ENCODE results near the gene DNAH11. TPM values are rescaled to one million over a fixed set of nuclear protein-coding genes. Genes with fewer than 3 reads are reported as not detected.
A peak's percentile ranks its signal among the peaks of the same experiment; 100 is the strongest.

The DNAH11 gene
- total and polyA plus RNA-seq, 11 donors, result 0.04 to 0.98 (median 0.23) TPM

DNA sequence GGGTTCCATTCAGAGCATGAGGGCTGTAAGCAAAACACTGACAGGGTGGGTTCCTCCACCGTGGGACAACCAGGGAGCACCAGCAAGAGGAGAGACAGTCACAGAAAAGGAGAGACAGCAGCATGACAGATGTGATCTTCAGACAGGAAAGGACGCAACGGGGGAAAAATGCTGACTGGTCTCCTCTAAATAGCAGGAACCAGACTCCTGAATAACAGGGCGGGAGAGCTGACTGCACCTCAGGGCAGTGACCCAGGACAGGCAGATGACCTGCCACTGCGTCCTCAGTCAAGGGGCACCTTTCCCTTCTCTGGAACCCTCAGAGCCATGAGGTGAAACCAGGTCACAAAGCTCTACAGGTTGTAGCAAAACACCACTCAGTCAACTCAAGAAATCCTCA is 365.9 kb downstream of the DNAH11 start:
- intact Hi-C loops (cut with DNase I), result loop anchor here in 1 of 10 donors (10.0 kb wide), 1 partner anchor 96 kb away; no protein-coding TSS in a partner anchor
- peaks cover 0 to 53% (median 15%) of the 10 kb centered on the region in 12 donors for H3K4me1 ChIP-seq
- WGBS, 4 donors, result 52 to 67% (median 64%) methylated on average over 5 of the region's 5 CpGs
- DNase-seq, result no peak
- peaks cover 0 to 58% (median 33%) of the 10 kb centered on the region in 9 donors for H3K36me3 ChIP-seq
- ATAC-seq, result no peak
- no peak overlapping the region for H3K4me3 ChIP-seq
- TF ChIP-seq POLR2A (IDR thresholded peaks at IDR 0.05), result no peak
- TF ChIP-seq CTCF (IDR thresholded peaks at IDR 0.05), result no peak
- peak overlapping the region in 6 of 12 donors; percentile 49 to 85 (median 57) for H3K27ac ChIP-seq
- H3K27me3 ChIP-seq, result no peaks in the 10 kb centered on the region
- no peaks in the 10 kb centered on the region for H3K9me3 ChIP-seq

GRCh38 chr7:21910253-21910652 is 367.4 kb downstream of the DNAH11 start:
- Histone ChIP-seq H3K9me3 (no peaks in the 10 kb centered on the region), H3K27me3 (no peaks in the 10 kb centered on the region), H3K27ac (peak overlapping the region in 11 of 12 donors; percentile 8 to 85 (median 59)), H3K36me3 (peaks cover 0 to 54% (median 25%) of the 10 kb centered on the region in 9 donors), H3K4me1 (peaks cover 0 to 53% (median 15%) of the 10 kb centered on the region in 12 donors), H3K4me3 (no peak overlapping the region)
- intact Hi-C loops (cut with DNase I), result no loop called here
- DNase-seq, result peak in 3 of 5 donors; percentile 24 to 49 (median 35)
- WGBS, 4 donors, result 50 to 76% (median 55%) methylated on average over 6 of the region's 6 CpGs
- TF ChIP-seq CTCF (IDR thresholded peaks at IDR 0.05), result no peak
- no peak for TF ChIP-seq POLR2A (IDR thresholded peaks at IDR 0.05)
- peak; percentile 73 to 91 (median 88) for ATAC-seq

GRCh38 chr7:21911341-21911875 is 368.6 kb downstream of the DNAH11 start:
- 75 to 86% (median 82%) methylated on average over 8 of the region's 8 CpGs for WGBS, 4 donors
- Histone ChIP-seq H3K36me3 (peaks cover 0 to 43% (median 14%) of the 10 kb centered on the region in 9 donors), H3K27ac (peak overlapping the region in 9 of 12 donors; percentile 12 to 85 (median 49))

More at GRCh38 chr7:21911341-21911875, 368.6 kb downstream of the DNAH11 start:
- ATAC-seq (no peak), DNase-seq (no peak)
- Histone ChIP-seq H3K4me1 (peaks cover 0 to 53% (median 15%) of the 10 kb centered on the region in 12 donors), H3K27me3 (no peaks in the 10 kb centered on the region), H3K4me3 (no peak overlapping the region), H3K9me3 (no peaks in the 10 kb centered on the region)
- no peak for TF ChIP-seq POLR2A (IDR thresholded peaks at IDR 0.05)
- TF ChIP-seq CTCF (IDR thresholded peaks at IDR 0.05), result no peak
- intact Hi-C loops (cut with DNase I), result no loop called here
